HG02642 (cell line): Measurements from ENCODE around the gene RNASE1.

Source experiments
- ATAC-seq: cut with Tn5 transposase; IDR thresholded peaks from one replicate; pipeline ENCODE4 v1.9.1; 2021; ENCODE audit warnings: mild to moderate bottlenecking; ENCODE audit not compliant: unreplicated experiment, poor library complexity

The RNASE1 gene

DNA sequence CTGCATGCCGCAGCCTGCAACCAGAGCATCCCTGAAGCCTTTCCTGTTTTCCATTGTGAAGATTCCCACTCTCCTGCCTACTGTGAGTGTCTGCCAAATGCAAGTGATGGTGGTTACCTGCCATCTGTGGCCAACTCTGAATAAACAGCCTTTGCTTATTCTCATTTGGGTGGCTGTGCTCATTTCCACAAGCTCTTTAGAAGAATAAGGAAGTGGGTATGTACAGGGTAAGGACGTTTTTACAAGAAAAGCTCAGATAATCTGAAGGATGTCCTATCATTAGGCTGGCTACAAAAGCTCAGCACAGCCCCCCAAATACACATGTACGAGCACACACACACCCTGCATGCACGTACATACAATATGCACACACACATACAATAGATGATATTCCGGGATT lies 7.3 kb upstream of the RNASE1 start:
- ATAC-seq: no peak

- no peak for ATAC-seq
Observed at GRCh38 chr14:20808162-20808483, 5.5 kb upstream of the RNASE1 start.

DNA sequence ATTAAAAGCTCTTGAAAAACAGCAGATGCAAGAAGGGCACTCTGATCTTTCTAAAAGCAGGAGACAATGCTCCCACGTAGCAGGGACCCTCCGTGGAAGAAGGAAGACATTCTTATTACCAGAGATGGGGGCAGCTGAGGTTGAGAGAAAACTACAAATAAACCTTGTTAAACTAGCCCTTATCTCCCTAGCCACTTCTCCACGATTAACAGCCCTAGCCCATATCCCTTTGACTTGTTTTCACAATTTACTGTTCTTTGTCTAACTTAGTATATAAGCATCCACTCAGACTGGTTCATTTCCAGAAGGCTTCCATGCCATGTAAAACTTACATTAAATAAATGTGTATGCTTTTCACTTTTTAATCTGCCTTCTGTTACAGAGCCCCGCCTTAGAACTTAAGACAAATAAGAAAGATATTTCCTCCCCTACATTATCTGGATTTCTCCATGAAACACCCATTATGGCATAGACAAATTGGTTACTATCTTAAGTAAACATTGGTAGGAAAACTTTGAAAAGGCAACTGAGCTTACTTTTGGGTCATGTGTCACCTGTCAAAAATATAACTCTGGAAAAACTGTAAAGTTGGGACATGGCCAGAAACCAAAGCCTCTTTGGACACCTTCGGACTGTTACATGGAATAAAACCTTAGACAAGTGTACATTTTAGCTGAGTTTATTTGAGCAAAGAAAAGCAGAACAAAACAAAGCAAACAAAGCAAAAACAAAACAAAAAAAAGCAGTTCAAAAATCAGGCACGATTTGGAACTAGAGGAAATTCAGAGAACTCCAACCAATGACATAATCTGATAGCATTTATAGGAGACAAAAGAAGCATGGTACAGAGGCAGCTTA lies 4.9 kb upstream of the RNASE1 start:
- no peak for ATAC-seq

DNA sequence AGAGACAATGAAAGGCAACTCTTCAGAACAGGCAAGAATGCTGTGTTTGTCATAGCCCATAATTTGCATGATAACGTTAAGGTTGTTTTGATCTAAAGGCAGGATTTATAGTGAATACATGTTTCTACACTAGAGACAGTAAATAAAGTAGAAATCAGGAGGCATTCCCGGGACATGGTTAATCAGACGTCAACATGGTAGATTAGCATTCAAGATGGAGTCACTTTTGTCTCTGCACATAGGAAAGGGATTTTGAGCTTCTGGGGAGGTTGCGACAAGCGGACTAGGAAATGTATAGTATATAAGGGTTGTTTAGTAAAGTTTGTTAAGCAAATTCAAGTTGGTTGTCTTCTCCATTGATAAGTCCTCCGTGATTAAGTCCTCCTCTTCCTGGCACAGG lies 2.8 kb upstream of the RNASE1 start:
- no peak for ATAC-seq

DNA sequence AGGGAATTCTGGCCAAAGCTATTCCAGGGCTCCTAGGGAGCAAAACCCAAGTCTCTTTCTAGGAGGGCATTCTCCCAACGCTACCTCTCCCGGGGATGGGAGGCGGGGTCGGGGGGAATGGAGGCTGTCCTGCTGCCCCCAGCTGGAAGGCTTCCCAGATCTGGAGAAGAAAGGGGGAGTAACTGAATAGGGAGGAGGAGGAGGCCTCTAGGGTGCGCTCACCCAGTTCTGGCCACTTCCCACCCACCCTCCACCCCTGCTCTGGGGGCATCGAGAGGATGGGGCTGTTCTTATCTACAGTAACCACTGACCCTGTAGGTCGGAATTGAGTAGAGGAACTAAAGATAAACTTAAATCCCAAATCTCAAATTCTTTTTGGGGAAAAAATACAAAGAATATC lies 579 bp upstream of the RNASE1 start:
- ATAC-seq: no peak

DNA sequence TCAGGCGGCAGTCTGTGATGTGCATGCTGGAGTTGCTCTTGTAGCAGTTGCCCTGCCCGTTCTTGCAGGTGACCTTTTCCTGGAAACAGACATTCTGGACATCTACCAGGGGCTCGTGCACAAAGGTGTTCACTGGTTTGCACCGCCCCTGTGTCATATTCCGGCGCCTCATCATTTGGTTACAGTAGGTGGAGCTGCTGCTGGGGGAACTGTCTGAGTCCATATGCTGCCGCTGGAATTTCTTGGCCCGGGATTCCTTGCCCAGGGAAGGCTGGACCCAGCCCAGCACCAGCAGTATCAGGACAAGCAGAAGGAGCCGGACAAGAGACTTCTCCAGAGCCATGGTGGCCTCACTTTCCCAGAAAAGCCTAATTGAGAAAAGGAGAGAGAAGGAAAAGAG lies 918 bp downstream of the RNASE1 start:
- ATAC-seq: no peak

- ATAC-seq: no peak
Observed at GRCh38 chr14:20799892-20800544, 2.6 kb downstream of the RNASE1 start.

DNA sequence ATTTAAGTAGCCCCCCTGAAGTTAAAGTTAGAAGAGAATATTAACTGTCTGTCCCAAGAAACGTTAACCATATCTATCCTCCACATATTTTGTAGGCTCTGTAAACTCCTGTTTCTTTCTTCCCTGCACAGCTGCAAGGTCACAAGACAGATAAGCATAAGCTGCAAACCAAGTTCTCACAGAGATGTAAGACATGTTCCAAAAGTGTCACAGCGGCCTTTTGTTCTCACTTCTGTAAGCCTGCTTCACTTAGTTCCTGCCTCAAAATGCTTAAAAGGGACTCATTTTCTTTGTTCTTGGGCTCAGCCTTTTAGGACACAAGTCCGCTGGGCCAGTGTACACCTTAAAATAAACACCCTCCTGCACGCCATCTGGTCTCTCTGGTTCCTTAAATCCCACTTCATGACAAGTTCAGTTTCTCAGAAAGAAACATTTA lies 3.2 kb downstream of the RNASE1 start:
- ATAC-seq: no peak

DNA sequence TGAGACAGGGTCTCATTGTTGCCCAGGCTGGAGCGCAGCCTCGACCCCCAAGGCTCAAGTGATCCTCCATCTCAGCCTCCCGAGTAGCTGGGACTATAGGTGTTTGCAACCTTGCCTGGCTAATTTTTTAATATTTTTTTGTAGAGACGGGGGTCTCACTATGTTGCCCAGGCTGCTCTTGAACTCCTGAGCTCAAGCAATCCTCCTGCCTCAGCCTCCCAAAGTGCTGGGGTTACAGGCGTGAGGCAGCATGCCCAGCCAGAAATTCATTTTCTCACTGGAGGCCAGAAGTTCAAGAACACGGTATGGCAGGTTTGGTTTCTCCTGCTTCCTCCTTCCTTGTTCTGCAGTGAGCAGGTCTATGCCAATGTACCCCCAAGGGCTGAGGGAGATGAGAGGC lies 3.7 kb downstream of the RNASE1 start:
- no peak for ATAC-seq

DNA sequence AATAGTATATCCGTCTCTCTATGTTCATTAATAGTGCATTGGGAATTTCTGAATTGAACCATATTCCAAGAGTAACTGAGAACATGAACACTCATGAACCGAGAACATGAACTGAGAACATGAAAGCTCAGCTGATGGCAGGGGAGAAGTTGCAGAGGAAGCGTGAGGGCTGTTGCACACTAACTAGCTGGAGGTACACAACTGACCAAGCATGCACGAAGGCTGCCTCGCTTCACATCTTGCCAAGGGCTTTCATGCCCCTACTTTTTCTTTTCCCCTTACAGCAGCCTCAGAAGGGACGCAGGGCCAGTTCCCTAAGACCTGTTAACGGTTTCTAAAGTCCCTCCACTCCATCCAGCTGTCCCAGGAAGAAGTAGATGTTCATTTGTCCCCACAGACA lies 4.3 kb downstream of the RNASE1 start:
- no peak for ATAC-seq

DNA sequence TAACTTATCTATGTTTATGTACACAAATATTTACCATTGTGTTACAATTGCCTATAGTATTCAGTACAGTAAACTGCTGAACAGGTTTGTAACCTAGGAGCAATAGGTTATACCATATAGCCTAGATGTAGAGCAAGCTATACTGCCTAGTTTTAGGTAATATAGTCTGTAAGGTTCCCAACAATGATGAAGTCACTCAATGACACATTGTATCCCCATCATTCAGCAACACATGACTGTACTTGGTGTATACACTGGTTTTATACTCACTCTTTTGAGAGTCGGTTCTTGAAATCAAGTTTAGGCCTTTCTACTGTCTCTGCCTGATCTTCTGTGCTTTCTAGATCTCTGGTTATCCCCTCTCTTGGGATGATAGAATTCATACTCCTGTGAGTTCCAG lies 5.5 kb downstream of the RNASE1 start:
- ATAC-seq: no peak

- ATAC-seq: no peak
Observed at GRCh38 chr14:20794644-20795369, 7.8 kb downstream of the RNASE1 start.

DNA sequence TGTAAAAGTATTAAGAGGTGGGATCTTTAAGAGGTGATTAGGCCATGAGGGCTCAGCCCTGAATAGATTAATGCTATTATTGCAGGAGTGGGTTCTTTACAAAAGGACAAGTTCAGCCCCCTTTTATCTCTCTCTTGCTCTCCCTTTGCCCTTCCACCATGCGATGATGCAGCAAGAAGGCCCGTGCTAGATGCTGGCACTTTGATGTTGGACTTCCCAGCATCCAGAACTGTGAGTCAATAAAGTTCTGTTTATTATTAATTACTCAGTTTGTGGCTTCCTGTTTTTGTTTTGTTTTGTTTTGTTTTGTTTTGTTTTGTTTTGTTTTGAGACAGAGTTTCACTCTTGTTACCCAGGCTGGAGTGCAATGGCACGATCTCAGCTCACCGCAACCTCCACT lies 10.1 kb downstream of the RNASE1 start:
- no peak for ATAC-seq

GRCh38 chr14:20791597-20791996 lies 11.0 kb downstream of the RNASE1 start:
- no peak for ATAC-seq

DNA sequence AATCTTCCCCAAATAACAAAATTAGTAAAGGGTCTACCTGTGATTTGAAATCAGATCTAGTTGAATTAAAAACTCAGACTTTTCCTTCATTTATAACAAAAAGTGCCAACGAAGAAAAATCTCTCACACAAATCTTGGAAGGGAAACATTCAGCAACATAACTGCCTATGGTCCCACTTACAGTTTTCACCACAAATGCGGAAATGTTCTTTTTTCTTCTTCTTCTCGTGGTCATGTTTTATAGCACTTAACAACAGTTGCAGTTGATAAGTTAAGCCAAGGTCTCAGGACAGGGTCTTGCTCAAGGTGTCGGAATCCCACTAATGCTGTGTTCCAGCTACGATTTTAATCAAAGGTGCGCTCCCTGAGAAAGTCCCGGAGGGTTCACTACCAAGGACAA lies 11.5 kb downstream of the RNASE1 start:
- no peak for ATAC-seq

DNA sequence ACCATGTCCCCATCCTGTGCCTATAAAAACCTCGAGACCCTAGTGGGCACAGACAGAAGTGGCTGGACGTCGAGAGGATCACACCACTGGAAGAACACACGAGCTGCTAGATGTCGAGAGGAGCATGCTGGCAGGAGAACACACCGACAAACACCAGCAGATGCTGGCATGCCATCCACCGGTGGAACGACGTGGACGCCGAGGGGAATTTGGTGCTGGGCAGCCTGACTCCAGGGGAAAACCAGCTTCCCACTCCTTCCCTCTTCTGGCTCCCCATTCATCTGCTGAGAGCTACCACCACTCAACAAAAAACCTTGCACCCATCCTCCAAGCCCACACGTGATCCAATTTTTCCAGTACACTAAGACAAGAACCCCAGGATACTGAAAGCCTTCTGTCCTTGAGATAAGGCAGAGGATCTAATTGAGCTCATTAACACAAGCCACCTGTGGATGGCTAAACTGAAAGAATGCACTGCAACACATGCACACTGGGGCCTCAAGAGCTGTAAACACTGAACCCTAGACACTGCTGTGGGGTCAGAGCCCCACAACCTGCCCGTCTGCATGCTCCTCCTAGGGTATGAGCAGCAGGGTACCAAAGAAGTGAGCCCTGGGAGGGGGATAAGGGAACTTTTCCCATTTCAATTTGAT lies 12.1 kb downstream of the RNASE1 start:
- ATAC-seq: no peak

DNA sequence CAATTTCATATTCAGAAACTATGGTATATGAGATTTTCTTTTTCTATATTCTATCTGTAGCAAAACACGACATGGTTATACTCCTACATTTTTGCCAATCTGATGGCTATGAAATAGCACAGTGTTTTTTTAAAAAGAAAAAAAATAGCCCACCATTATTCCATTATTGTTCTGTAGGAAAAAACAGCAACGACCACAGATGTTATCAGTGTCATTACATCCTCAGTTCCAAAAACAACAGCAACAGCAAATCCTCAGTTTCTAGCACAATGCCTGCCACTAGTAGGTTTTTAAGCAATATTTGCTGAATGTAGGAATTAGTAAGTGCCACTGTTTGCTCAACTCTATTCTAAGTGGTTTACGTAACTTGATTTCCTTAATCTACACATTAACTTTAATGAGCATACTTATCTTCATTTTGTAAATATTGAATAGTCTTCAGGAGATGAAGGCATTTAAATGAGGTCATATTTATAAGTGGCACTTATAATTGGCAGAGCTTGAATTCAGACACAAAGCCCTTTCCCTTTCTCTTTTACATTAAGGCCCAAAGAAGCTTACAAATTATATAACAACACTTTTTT lies 13.3 kb downstream of the RNASE1 start:
- no peak for ATAC-seq

DNA sequence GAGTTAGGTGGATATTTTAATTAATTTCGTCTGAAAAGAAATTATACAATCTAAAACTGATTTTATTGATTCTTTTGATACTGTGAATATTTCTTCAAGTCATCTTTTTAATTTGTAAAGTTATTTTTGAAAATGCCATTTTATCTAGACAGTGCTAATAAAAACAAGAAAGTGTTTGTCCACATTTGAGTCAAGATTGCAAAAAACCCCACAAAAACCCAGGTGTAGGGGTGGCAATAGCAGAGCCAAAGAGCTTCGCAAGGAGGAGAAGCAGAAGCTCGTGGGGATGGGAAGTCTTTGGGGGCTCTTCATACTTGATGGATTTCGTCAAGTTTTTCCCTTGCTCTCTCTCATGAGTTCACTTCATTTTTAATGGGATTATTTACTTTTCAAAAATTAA lies 15.6 kb downstream of the RNASE1 start:
- no peak for ATAC-seq

- peak; percentile 54 for ATAC-seq
Observed at GRCh38 chr14:20782280-20782890, 20.3 kb downstream of the RNASE1 start.

- no peak for ATAC-seq
Observed at GRCh38 chr14:20781803-20782202, 20.8 kb downstream of the RNASE1 start.
